B cell (primary cell): Measurements from ENCODE around the gene CCDC126. TPM values are rescaled to one million over a fixed set of nuclear protein-coding genes. Genes with fewer than 3 reads are reported as not detected.
A peak's percentile ranks its signal among the peaks of the same experiment; 100 is the strongest.
"Not testable (repeated sequence)": the region's sequence is repeated elsewhere in the genome, so short reads cannot be mapped to it uniquely, and the experiment has no call there.

Experiments used
- ATAC-seq: fragments of 200-7000 bp; cut with Tn5 transposase; one replicate; pipeline ENCODE4 v1.10.0; 2021; ENCODE audit warnings: low read depth, mild to moderate bottlenecking, moderate number of reproducible peaks, moderate library complexity
- CTCF ChIA-PET: fragments of 350-600 bp; sonication (Branson Sonifier 250); formaldehyde crosslinking; loops from one replicate; lab custom pipeline; 2021; ENCODE audit warnings: antibody characterized with exemption, inconsistent platforms; lab: Charles Lee
- POLR2A ChIA-PET: fragments of 350-600 bp; sonication (Branson Sonifier 250); formaldehyde crosslinking; loops from one replicate; lab custom pipeline; 2021; ENCODE audit warnings: antibody characterized with exemption; lab: Charles Lee
- DNase-seq: peaks from one replicate; pipeline ENCODE4 v3.0.0; 2013
- H2AFZ ChIP-seq: 2 replicates; pipeline ENCODE4 v1.6.1; 2012; ENCODE audit warnings: mild to moderate bottlenecking, low read depth, low read length; ENCODE audit not compliant: insufficient read depth, poor library complexity, severe bottlenecking
- H3K27ac ChIP-seq, 2 donors: 1 replicate in 1 of 2; 2 replicates in 1 of 2; pipeline ENCODE4 v1.5.1; 2012 to 2013; ENCODE audit warnings: low read length in 2 of 2, mild to moderate bottlenecking in 2 of 2, moderate library complexity in 1 of 2
- H3K27me3 ChIP-seq, 4 experiments: fragments of 200-600 bp in 1 of 4; sonication (generic) in 1 of 4; replicated peaks in 1 of 4; 1 replicate in 2 of 4; 2 replicates in 2 of 4; pipeline versions ENCODE4 v1.6.1 to v1.7.0; 2013 to 2016; ENCODE audit warnings: low read length in 3 of 4, mild to moderate bottlenecking in 2 of 4, mixed read lengths in 1 of 4, moderate library complexity in 1 of 4; ENCODE audit not compliant: insufficient read depth in 4 of 4, control insufficient read depth in 3 of 4; ENCODE audit errors: control extremely low read depth in 1 of 4
- H3K36me3 ChIP-seq, 2 experiments: replicated peaks in 1 of 2; 1 replicate in 1 of 2; 2 replicates in 1 of 2; pipeline versions ENCODE4 v1.6.1 to v1.7.1; 2013; ENCODE audit warnings: low read length in 1 of 2; ENCODE audit not compliant: insufficient read depth in 2 of 2, control insufficient read depth in 1 of 2; ENCODE audit errors: control extremely low read depth in 1 of 2, extremely low read depth in 1 of 2
- H3K4me1 ChIP-seq, 2 donors: fragments of 200-600 bp in 1 of 2; sonication (generic) in 1 of 2; 1 replicate in 1 of 2; 2 replicates in 1 of 2; pipeline versions ENCODE4 v1.5.1 to v1.6.1; 2013 to 2017; ENCODE audit warnings: low read length in 2 of 2; ENCODE audit not compliant: control insufficient read depth in 2 of 2, insufficient read depth in 2 of 2
- H3K4me2 ChIP-seq: replicated peaks from 2 replicates; pipeline ENCODE3; 2012; ENCODE audit warnings: mild to moderate bottlenecking, low read depth, low read length; ENCODE audit not compliant: poor library complexity, severe bottlenecking
- H3K4me3 ChIP-seq, 5 experiments: fragments of 200-600 bp in 1 of 5; sonication (generic) in 1 of 5; 1 replicate in 3 of 5; 2 replicates in 2 of 5; pipeline versions ENCODE4 v1.5.1 to v1.7.0; 2011 to 2016; ENCODE audit warnings: low read length in 4 of 5, mild to moderate bottlenecking in 4 of 5, low read depth in 2 of 5, control low read depth in 1 of 5, moderate library complexity in 1 of 5; ENCODE audit not compliant: insufficient read depth in 1 of 5; ENCODE audit errors: control extremely low read depth in 1 of 5, extremely low read depth in 1 of 5
- H3K79me2 ChIP-seq: fragments of 200-600 bp; sonication (generic); one replicate; pipeline ENCODE4 v1.6.0; 2016; ENCODE audit warnings: low read length; ENCODE audit not compliant: control insufficient read depth, insufficient read depth
- H3K9ac ChIP-seq: fragments of 200-600 bp; sonication (generic); 2 replicates; pipeline ENCODE4 v1.6.1; 2017; ENCODE audit warnings: mild to moderate bottlenecking, low read length, moderate library complexity
- H3K9me3 ChIP-seq, 3 donors: one replicate each; pipeline versions ENCODE4 v1.6.1 to v1.7.1; 2013; ENCODE audit warnings: low read length in 2 of 3; ENCODE audit not compliant: control insufficient read depth in 2 of 3, insufficient read depth in 1 of 3; ENCODE audit errors: control extremely low read depth in 1 of 3
- H4K20me1 ChIP-seq: 2 replicates; pipeline ENCODE4 v1.6.0; 2012; ENCODE audit warnings: mild to moderate bottlenecking, low read length; ENCODE audit not compliant: insufficient read depth, control insufficient read depth, poor library complexity, severe bottlenecking
- H3K27ac Mint-ChIP-seq: one replicate; pipeline ENCODE4 v1.8.0; 2021; ENCODE audit warnings: mixed read lengths
- H3K27me3 Mint-ChIP-seq: one replicate; pipeline ENCODE4 v1.8.0; 2021; ENCODE audit warnings: mixed read lengths
- H3K4me1 Mint-ChIP-seq: one replicate; pipeline ENCODE4 v1.8.0; 2021; ENCODE audit warnings: mixed read lengths
- H3K4me3 Mint-ChIP-seq: one replicate; pipeline ENCODE4 v1.8.0; 2021; ENCODE audit warnings: mixed read lengths
- H3K9me3 Mint-ChIP-seq: one replicate; pipeline ENCODE4 v1.8.0; 2022; ENCODE audit warnings: mixed read lengths; ENCODE audit not compliant: insufficient read depth
- CTCF ChIP-seq: fragments of 200-600 bp; IDR thresholded peaks from one replicate; pipeline ENCODE4 v1.8.0; 2022; ENCODE audit warnings: antibody characterized with exemption, mild to moderate bottlenecking
- EZH2 ChIP-seq: IDR thresholded peaks from 2 replicates; pipeline ENCODE4 v1.6.1; 2012; ENCODE audit warnings: borderline replicate concordance, low read depth, mild to moderate bottlenecking, moderate library complexity, low read length; ENCODE audit not compliant: insufficient read depth, poor library complexity, severe bottlenecking
- WGBS: methylation state at CpG from one replicate; pipeline ENCODE4 v1.1.5; 2013; ENCODE audit warnings: missing lambda C conversion rate; ENCODE audit not compliant: insufficient coverage; 5-methylcytosine and 5-hydroxymethylcytosine counted together
- intact Hi-C: fragments of 100-400 bp; cut with micrococcal nuclease; formaldehyde crosslinking; loops from one replicate; pipeline ENCODE4 v1.10.0; 2022
- polyA plus RNA-seq: library from polyadenylated mRNA; depleted of rRNA; stranded (reverse); fragments of >200 nt; gene quantifications from 2 replicates; pipeline ENCODE4 v1.2.3, GENCODE V29; 2012
- total RNA-seq, 2 donors: library from RNA; stranded (reverse); fragments of 120-200 nt in 1 of 2; gene quantifications; 1 replicate in 1 of 2; 2 replicates in 1 of 2; pipeline versions ENCODE4 v1.2.3 to v1.2.4, GENCODE V29; 2013 to 2022

The CCDC126 gene
- total and polyA plus RNA-seq, 2 donors (not counting 1 experiment from before 2014, with no cell fraction given), result 3.1 to 18.0 TPM

GRCh38 chr7:23570592-23571200, 26.5 kb upstream of the CCDC126 start:
- DNase-seq, result peak; percentile 77
- Histone ChIP-seq H3K9me3 (no peaks in the 10 kb centered on the region), H3K9ac (no peak overlapping the region), H2AFZ (peak overlapping the region; percentile 46), H3K4me1 (no peaks in the 10 kb centered on the region), H3K4me2 (peak overlapping the region; percentile 44), H3K27me3 (peaks cover 0 to 4% (median 0%) of the 10 kb centered on the region in 4 experiments), H3K79me2 (no peaks in the 10 kb centered on the region), H3K36me3 (no peaks in the 10 kb centered on the region), H3K4me3 (no peak overlapping the region), H4K20me1 (no peaks in the 10 kb centered on the region), H3K27ac (no peak overlapping the region)
- Mint-ChIP-seq H3K27me3 (peaks cover 10% of the 10 kb centered on the region), H3K4me3 (peak overlapping the region; percentile 57), H3K9me3 (no peaks in the 10 kb centered on the region), H3K4me1 (peaks cover 3% of the 10 kb centered on the region), H3K27ac (no peak overlapping the region)
- WGBS, result 66% methylated on average over 4 of the region's 5 CpGs
- peak; percentile 91 for ATAC-seq
- intact Hi-C loops, result loop anchor here (1.0 to 10.0 kb wide), 6 partner anchors 23 to 1524 kb away; partner anchors contain the start of gene CCDC126
- TF ChIP-seq CTCF (peak; percentile 84), EZH2 (no peak)
- ChIA-PET CTCF (interaction anchor here (0.8 to 7.7 kb wide), 20 partner anchors 12 to 1499 kb away, joined by 3 to 119 read pairs (median 4); partner anchors contain the start of gene STK31), POLR2A (interaction anchor here (0.5 kb wide), 1 partner anchor 1186 kb away, joined by 3 read pairs; no protein-coding TSS in a partner anchor)

- H3K27ac Mint-ChIP-seq, H3K4me2 ChIP-seq, H3K4me3 ChIP-seq, H3K36me3 ChIP-seq, H4K20me1 ChIP-seq, H3K9ac ChIP-seq, H3K79me2 ChIP-seq, H3K27me3 Mint-ChIP-seq, intact Hi-C loops, H2AFZ ChIP-seq, H3K27ac ChIP-seq, H3K4me3 Mint-ChIP-seq, H3K9me3 Mint-ChIP-seq, H3K4me1 ChIP-seq, H3K27me3 ChIP-seq, H3K9me3 ChIP-seq, H3K4me1 Mint-ChIP-seq, POLR2A ChIA-PET, ATAC-seq, DNase-seq: not testable (repeated sequence)
- CTCF ChIA-PET, result interaction anchor here (0.6 to 1.5 kb wide), 2 partner anchors 11 to 14 kb away, joined by 3 to 4 read pairs; no protein-coding TSS in a partner anchor
- WGBS, result 100% methylated on average over 1 of the region's 1 CpG
Observed at GRCh38 chr7:23581975-23582374, 15.2 kb upstream of the CCDC126 start.

GRCh38 chr7:23585304-23585703, 11.9 kb upstream of the CCDC126 start:
- H3K4me3 ChIP-seq, H2AFZ ChIP-seq, POLR2A ChIA-PET, H3K27me3 ChIP-seq, H3K9me3 ChIP-seq, H3K36me3 ChIP-seq, H4K20me1 ChIP-seq, H3K4me1 ChIP-seq, H3K27ac ChIP-seq, H3K27me3 Mint-ChIP-seq, H3K9me3 Mint-ChIP-seq, H3K4me3 Mint-ChIP-seq, H3K79me2 ChIP-seq, H3K4me2 ChIP-seq, H3K9ac ChIP-seq, intact Hi-C loops, H3K27ac Mint-ChIP-seq, DNase-seq, ATAC-seq, H3K4me1 Mint-ChIP-seq: not testable (repeated sequence)
- 100% methylated on average over 7 of the region's 10 CpGs for WGBS
- CTCF ChIA-PET, result interaction anchor here (0.7 kb wide), 1 partner anchor 16 kb away, joined by 4 read pairs; no protein-coding TSS in a partner anchor
